Loucy (cell line): ENCODE results near the gene CNTRL.

Experiments
- CTCF ChIP-seq: fragments of 200-600 bp; sonication (generic); conservative IDR thresholded peaks from 2 replicates; pipeline ENCODE4 v1.5.1; 2014; ENCODE audit warnings: mild to moderate bottlenecking, antibody characterized with exemption, low read length
- EZH2phosphoT487 ChIP-seq: fragments of 200-600 bp; IDR thresholded peaks from 2 replicates; pipeline ENCODE4 v1.6.1; 2018; ENCODE audit warnings: antibody characterized with exemption, mild to moderate bottlenecking, moderate library complexity, borderline replicate concordance

- TF ChIP-seq EZH2phosphoT487 (no peak), CTCF (no peak)
Measured at GRCh38 chr9:121218357-121219027, 143.7 kb downstream of the CNTRL start.
